Spleen (tissue), 13 donors: ENCODE data around the gene VNN1. TPM values are rescaled to one million over a fixed set of nuclear protein-coding genes. Genes with fewer than 3 reads are reported as not detected.
A peak's percentile ranks its signal among the peaks of the same experiment; 100 is the strongest.

Experiments used
- DNase-seq: peaks from one replicate; pipeline ENCODE4 v3.0.0-alpha.2; 2020
- H3K27ac ChIP-seq, 8 donors: fragments of 200-600 bp; sonication (generic) in 7 of 8; 1 replicate in 4 of 8; 2 replicates in 4 of 8; pipeline versions ENCODE4 v1.5.0 to v1.8.0; 2016 to 2021; ENCODE audit warnings: inconsistent platforms in 4 of 8, mild to moderate bottlenecking in 4 of 8, moderate library complexity in 1 of 8
- H3K27me3 ChIP-seq, 7 donors: fragments of 200-600 bp; sonication (generic) in 6 of 7; replicated peaks in 1 of 7; 1 replicate in 4 of 7; 2 replicates in 3 of 7; pipeline versions ENCODE4 v1.5.0 to v1.8.0; 2016 to 2021; ENCODE audit warnings: inconsistent platforms in 3 of 7, mild to moderate bottlenecking in 1 of 7
- H3K36me3 ChIP-seq, 6 donors: fragments of 200-600 bp; sonication (generic) in 5 of 6; 1 replicate in 4 of 6; 2 replicates in 2 of 6; pipeline versions ENCODE4 v1.5.0 to v1.8.0; 2016 to 2021; ENCODE audit warnings: inconsistent platforms in 2 of 6
- H3K4me1 ChIP-seq, 6 donors: fragments of 200-600 bp; sonication (generic) in 5 of 6; 1 replicate in 3 of 6; 2 replicates in 3 of 6; pipeline versions ENCODE4 v1.5.0 to v1.8.0; 2016 to 2021; ENCODE audit warnings: inconsistent platforms in 3 of 6
- H3K4me3 ChIP-seq, 8 donors: fragments of 200-600 bp; sonication (generic) in 7 of 8; 1 replicate in 4 of 8; 2 replicates in 4 of 8; pipeline versions ENCODE4 v1.5.0 to v1.8.0; 2016 to 2021; ENCODE audit warnings: inconsistent platforms in 4 of 8, mild to moderate bottlenecking in 4 of 8, moderate library complexity in 2 of 8
- H3K9me3 ChIP-seq, 8 donors: fragments of 200-600 bp; sonication (generic) in 7 of 8; 1 replicate in 4 of 8; 2 replicates in 4 of 8; pipeline versions ENCODE4 v1.5.0 to v1.8.0; 2016 to 2021; ENCODE audit warnings: inconsistent platforms in 4 of 8
- POLR2A ChIP-seq, 3 donors: fragments of 450-650 bp; IDR thresholded peaks; one replicate each; pipeline ENCODE4 v1.5.1; 2017; ENCODE audit warnings: antibody characterized with exemption in 3 of 3, mild to moderate bottlenecking in 1 of 3
- POLR2AphosphoS5 ChIP-seq, 3 donors: sonication (generic); formaldehyde crosslinking; IDR thresholded peaks; one replicate each; pipeline ENCODE4 v1.5.1; 2017; ENCODE audit warnings: antibody characterized with exemption in 3 of 3
- WGBS, 5 donors: extraction: QIAGEN DNeasy Blood & Tissue Kit in 3 of 5; methylation state at CpG; one replicate each; pipeline versions ENCODE4 v1.1.5 to v1.1.7; 2013 to 2018; 5-methylcytosine and 5-hydroxymethylcytosine counted together
- intact Hi-C: fragments of 100-400 bp; cut with DNase I; formaldehyde crosslinking; loops from one replicate; pipeline ENCODE4 v1.15.0; 2023; ENCODE audit warnings: low total_unique reads
- long read RNA-seq, 2 donors: transcript quantifications; one replicate each; lab custom pipeline, GENCODE V29; 2026
- polyA plus RNA-seq, 3 donors: library from polyadenylated mRNA; stranded (reverse); fragments of 200-250 nt; gene quantifications; one replicate each; pipeline ENCODE4 v1.2.1, GENCODE V29; 2013
- total RNA-seq, 7 donors: library from RNA; depleted of rRNA in 3 of 7; stranded (reverse); fragments of >200 nt in 3 of 7; fragmentation: NEBNext Ultra II Directional in 4 of 7; extraction: Animal tissue kit (Norgen Biotek cat#: 25700) in 4 of 7; gene quantifications; one replicate each; pipeline versions ENCODE4 v1.1.0 to v1.2.1, GENCODE V29; 2016 to 2021
- TF ChIP-seq, protein P1 (sequence below), 11 experiments: fragments of 200-600 bp in 7 of 11; fragments of 450-650 bp in 4 of 11; sonication (generic) in 4 of 11; IDR thresholded peaks in 8 of 11; conservative IDR thresholded peaks in 3 of 11; 1 replicate in 7 of 11; 2 replicates in 4 of 11; pipeline versions ENCODE4 v1.4.0 to v1.8.0; 2016 to 2021; ENCODE audit warnings: antibody characterized with exemption in 11 of 11, inconsistent platforms in 4 of 11, mild to moderate bottlenecking in 1 of 11
- donor health status: healthy with polysubstance abuse.
- donor health status: DM: no; HTN: no; CAD: no; lungs with moderate emphysema.
- donor health status: DM: no; HTN: no; CAD: no.
- donor health status: Bipolar disorder and iron deficiency.
- donor health status: healthy.
- donor health status: DM: no; HTN: no; CAD: no.
- donor health status: DM: yes; HTN: yes; CAD: no.

The VNN1 gene, protein sequence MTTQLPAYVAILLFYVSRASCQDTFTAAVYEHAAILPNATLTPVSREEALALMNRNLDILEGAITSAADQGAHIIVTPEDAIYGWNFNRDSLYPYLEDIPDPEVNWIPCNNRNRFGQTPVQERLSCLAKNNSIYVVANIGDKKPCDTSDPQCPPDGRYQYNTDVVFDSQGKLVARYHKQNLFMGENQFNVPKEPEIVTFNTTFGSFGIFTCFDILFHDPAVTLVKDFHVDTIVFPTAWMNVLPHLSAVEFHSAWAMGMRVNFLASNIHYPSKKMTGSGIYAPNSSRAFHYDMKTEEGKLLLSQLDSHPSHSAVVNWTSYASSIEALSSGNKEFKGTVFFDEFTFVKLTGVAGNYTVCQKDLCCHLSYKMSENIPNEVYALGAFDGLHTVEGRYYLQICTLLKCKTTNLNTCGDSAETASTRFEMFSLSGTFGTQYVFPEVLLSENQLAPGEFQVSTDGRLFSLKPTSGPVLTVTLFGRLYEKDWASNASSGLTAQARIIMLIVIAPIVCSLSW
- total RNA-seq (10 to 100 TPM in 4 of 7 donors, 1 to 10 TPM in 3; 3.1 to 44.2 (median 11.2) TPM), polyA plus RNA-seq (1 to 10 TPM; 2.3 to 5.5 (median 2.9) TPM)
- long read RNA-seq, donor 1: 0 reads
- long read RNA-seq, donor 2: 0 reads

DNA sequence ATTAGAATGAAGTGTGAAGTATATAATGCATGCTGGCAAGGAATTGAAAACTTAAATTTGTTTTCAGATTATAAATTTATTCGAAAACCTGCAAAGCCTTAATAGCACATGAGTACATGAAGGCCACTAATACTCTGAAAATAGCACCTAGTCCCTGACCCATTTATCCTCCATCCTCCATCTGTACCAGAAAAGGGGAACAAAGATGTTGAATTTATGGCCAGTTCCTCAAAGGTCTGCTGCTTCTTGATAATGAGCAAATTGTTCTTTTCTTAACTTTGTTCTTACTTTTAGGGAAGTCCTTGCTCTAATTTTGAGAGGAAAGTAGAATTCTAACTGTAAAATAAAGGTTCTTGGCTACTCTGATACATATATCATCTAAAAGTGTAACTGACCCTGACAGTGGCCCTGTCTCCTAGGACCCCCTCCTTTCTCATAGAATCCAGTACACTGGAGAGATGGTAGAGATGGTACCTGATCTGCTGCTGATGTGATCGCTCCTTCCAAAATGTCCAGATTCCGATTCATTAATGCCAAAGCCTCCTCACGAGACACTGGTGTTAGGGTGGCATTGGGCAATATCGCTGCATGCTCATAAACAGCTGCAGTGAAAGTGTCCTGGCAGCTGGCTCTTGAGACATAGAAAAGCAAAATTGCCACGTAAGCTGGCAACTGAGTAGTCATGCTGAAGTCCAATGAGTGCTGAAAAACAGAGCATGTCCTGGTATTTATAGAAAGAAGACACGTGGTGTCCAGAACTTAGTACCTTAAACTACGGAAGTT lies at the start of gene VNN1:
Gene VNN1, minus strand, starts transcription at position 704 of the 783 bp plus-strand sequence. Its CDS starts 20 bp downstream, at position 684.
- no peaks in the 10 kb centered on the region for H3K27me3 ChIP-seq
- peaks cover 0 to 18% (median 0%) of the 10 kb centered on the region in 6 donors for H3K4me1 ChIP-seq
- H3K36me3 ChIP-seq: no peaks in the 10 kb centered on the region
- H3K4me3 ChIP-seq: peak within 1 kb of the TSS in 3 of 8 donors; percentile 9 to 47 (median 10)
- TF ChIP-seq, protein P1, sequence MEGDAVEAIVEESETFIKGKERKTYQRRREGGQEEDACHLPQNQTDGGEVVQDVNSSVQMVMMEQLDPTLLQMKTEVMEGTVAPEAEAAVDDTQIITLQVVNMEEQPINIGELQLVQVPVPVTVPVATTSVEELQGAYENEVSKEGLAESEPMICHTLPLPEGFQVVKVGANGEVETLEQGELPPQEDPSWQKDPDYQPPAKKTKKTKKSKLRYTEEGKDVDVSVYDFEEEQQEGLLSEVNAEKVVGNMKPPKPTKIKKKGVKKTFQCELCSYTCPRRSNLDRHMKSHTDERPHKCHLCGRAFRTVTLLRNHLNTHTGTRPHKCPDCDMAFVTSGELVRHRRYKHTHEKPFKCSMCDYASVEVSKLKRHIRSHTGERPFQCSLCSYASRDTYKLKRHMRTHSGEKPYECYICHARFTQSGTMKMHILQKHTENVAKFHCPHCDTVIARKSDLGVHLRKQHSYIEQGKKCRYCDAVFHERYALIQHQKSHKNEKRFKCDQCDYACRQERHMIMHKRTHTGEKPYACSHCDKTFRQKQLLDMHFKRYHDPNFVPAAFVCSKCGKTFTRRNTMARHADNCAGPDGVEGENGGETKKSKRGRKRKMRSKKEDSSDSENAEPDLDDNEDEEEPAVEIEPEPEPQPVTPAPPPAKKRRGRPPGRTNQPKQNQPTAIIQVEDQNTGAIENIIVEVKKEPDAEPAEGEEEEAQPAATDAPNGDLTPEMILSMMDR (IDR thresholded peaks at IDR 0.05 in 8 of 11, conservative IDR thresholded peaks at IDR 0.05 in 3 of 11): no peak
- TF ChIP-seq POLR2A (IDR thresholded peaks at IDR 0.05) (no peak), POLR2AphosphoS5 (IDR thresholded peaks at IDR 0.05) (peak in 1 of 3 donors; percentile 84)
- no peaks in the 10 kb centered on the region for H3K9me3 ChIP-seq
- WGBS, 5 donors: 33 to 47% (median 38%) methylated on average over 8 of the region's 8 CpGs
- DNase-seq: no peak
- intact Hi-C loops: no loop called here
- H3K27ac ChIP-seq: peak within 1 kb of the TSS in 7 of 8 donors; percentile 66 to 91 (median 88)

DNA sequence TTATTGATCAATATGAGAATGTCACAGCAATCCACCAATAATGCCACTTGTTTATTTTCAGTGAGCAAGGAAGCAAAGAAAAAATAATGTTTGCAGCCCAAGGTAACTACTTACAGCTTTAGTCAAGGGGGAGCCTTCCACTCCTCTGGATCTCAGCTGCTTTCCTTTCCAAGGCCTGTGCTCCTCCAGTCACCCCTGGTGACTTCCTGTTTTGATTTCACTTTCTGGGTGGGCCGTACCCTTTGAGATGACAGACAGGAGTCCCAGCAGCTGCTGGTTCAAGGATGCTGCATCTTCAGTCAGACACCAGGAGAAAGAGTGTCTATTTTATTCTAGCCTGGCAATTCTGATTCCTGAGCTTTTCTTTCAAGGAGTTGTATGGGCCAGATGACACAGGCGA lies 49.4 kb upstream of the VNN1 start:
- intact Hi-C loops: loop anchor here (10.0 kb wide), 1 partner anchor 88 kb away; no protein-coding TSS in a partner anchor
- TF ChIP-seq POLR2AphosphoS5 (IDR thresholded peaks at IDR 0.05) (peak in 1 of 3 donors; percentile 60), POLR2A (IDR thresholded peaks at IDR 0.05) (no peak)
- TF ChIP-seq, protein P1 (IDR thresholded peaks at IDR 0.05 in 8 of 11, conservative IDR thresholded peaks at IDR 0.05 in 3 of 11): peak in 2 of 11 experiments; percentile 10 to 27
- peaks cover 2 to 69% (median 31%) of the 10 kb centered on the region in 6 donors for H3K4me1 ChIP-seq
- peak overlapping the region in 7 of 8 donors; percentile 4 to 58 (median 17) for H3K4me3 ChIP-seq
- no peaks in the 10 kb centered on the region for H3K36me3 ChIP-seq
- no peaks in the 10 kb centered on the region for H3K9me3 ChIP-seq
- no peaks in the 10 kb centered on the region for H3K27me3 ChIP-seq
- H3K27ac ChIP-seq: peak overlapping the region in 7 of 8 donors; percentile 4 to 73 (median 59)
- WGBS, 5 donors: 24 to 44% (median 37%) methylated on average over 2 of the region's 2 CpGs
- DNase-seq: peak; percentile 74

DNA sequence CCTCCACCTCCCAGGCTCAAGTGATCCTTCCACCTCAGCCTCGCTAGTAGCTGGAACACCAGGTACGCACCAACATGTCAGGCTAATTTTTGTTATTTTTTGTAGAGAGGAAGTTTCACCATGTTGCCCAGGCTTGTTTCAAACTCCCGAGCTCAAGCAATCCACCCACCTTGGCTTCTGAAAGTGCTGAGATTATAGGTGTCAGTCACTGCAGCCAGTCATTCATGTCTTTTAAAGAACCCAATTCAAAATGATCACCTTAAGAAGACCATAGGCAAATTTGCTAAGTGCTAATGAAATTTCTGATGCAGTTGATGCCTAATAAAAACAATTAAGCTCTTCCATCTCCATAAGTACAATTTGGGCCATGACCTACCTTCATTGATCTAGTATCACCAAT lies 46.4 kb upstream of the VNN1 start:
- H3K36me3 ChIP-seq: peaks cover 0 to 17% (median 0%) of the 10 kb centered on the region in 6 donors
- DNase-seq: no peak
- peak overlapping the region in 1 of 8 donors; percentile 1 for H3K27ac ChIP-seq
- H3K4me3 ChIP-seq: no peak overlapping the region
- intact Hi-C loops: loop anchor here (10.0 kb wide), 1 partner anchor 85 kb away; no protein-coding TSS in a partner anchor
- TF ChIP-seq POLR2A (IDR thresholded peaks at IDR 0.05) (no peak), POLR2AphosphoS5 (IDR thresholded peaks at IDR 0.05) (no peak)
- TF ChIP-seq, protein P1 (IDR thresholded peaks at IDR 0.05 in 8 of 11, conservative IDR thresholded peaks at IDR 0.05 in 3 of 11): no peak
- H3K27me3 ChIP-seq: no peaks in the 10 kb centered on the region
- WGBS, 5 donors: 84 to 96% (median 84%) methylated on average over 3 of the region's 3 CpGs
- H3K4me1 ChIP-seq: peaks cover 2 to 77% (median 41%) of the 10 kb centered on the region in 6 donors
- H3K9me3 ChIP-seq: no peaks in the 10 kb centered on the region
